HCT116 (cell line): ENCODE data around the gene CDH22. TPM values are rescaled to one million over a fixed set of nuclear protein-coding genes. Genes with fewer than 3 reads are reported as not detected.

Source experiments
- ATAC-seq: fragments of 200-7000 bp; cut with Tn5 transposase; 2 replicates; pipeline ENCODE4 v1.9.1; 2020; ENCODE audit warnings: mild to moderate bottlenecking, moderate library complexity
- BruUV-seq: library from RNA; stranded (reverse); fragments of 400-500 nt; replicated peaks from 2 replicates; lab custom pipeline; 2021; lab: Mats Ljungman, UMichigan
- CTCF ChIA-PET: fragments of 300-600 bp; sonication (Branson Sonifier 250); formaldehyde crosslinking; loops from one replicate; lab custom pipeline; 2021; ENCODE audit warnings: antibody characterized with exemption; lab: Charles Lee
- POLR2A ChIA-PET: fragments of 300-600, 350-600 bp; sonication (Branson Sonifier 250); formaldehyde crosslinking; loops from one replicate; lab custom pipeline; 2021; ENCODE audit warnings: antibody characterized with exemption; lab: Charles Lee
- RAD21 ChIA-PET, 2 experiments: fragments of 300-600 bp; sonication (Branson Sonifier 250); formaldehyde crosslinking; loops; one replicate each; lab custom pipeline; 2023; ENCODE audit warnings: low total read pairs in 2 of 2; ENCODE audit not compliant: uncharacterized antibody in 2 of 2, unreplicated experiment in 2 of 2, low non-redundant PET in 1 of 2; lab: Charles Lee
- DNase-seq: peaks from one replicate; pipeline ENCODE4 v3.0.0-alpha.2; 2010; ENCODE audit warnings: low read depth, low spot score
- H2AFZ ChIP-seq: fragments of 200-600 bp; shearing (Covaris generic), sonication (generic); 2 replicates; pipeline ENCODE4 v1.6.1; 2017; ENCODE audit warnings: low read depth, mixed run types, mixed read lengths, antibody characterized with exemption, low read length; ENCODE audit not compliant: poor library complexity, severe bottlenecking
- H3K27ac ChIP-seq: 2 replicates; pipeline ENCODE4 v1.5.1; 2012; ENCODE audit warnings: low read depth, low read length
- H3K27me3 ChIP-seq: fragments of 200-600 bp; sonication (generic); 2 replicates; pipeline ENCODE4 v1.6.1; 2016; ENCODE audit warnings: mixed run types, low read length, mixed read lengths; ENCODE audit not compliant: insufficient read depth
- H3K36me3 ChIP-seq, 2 experiments: fragments of 200-500 bp in 1 of 2; fragments of 200-600 bp in 1 of 2; sonication (Bioruptor generic) in 1 of 2; sonication (generic) in 1 of 2; 2 replicates each; pipeline versions ENCODE4 v1.5.1 to v1.6.1; 2014 to 2016; ENCODE audit warnings: low read length in 2 of 2, inconsistent platforms in 1 of 2, mixed read lengths in 1 of 2, mixed run types in 1 of 2; ENCODE audit not compliant: insufficient read depth in 2 of 2, control insufficient read depth in 1 of 2
- H3K4me1 ChIP-seq, 2 experiments: fragments of 200-600 bp in 1 of 2; sonication (generic) in 1 of 2; 2 replicates each; pipeline versions ENCODE4 v1.5.1 to v1.6.1; 2012 to 2017; ENCODE audit warnings: low read length in 2 of 2, inconsistent platforms in 1 of 2, mild to moderate bottlenecking in 1 of 2, mixed read lengths in 1 of 2, mixed run types in 1 of 2, moderate library complexity in 1 of 2; ENCODE audit not compliant: insufficient read depth in 2 of 2, control insufficient read depth in 1 of 2
- H3K4me2 ChIP-seq: fragments of 200-600 bp; sonication (generic); 2 replicates; pipeline ENCODE4 v1.6.1; 2017; ENCODE audit warnings: mixed run types, low read length, mixed read lengths
- H3K4me3 ChIP-seq, 2 experiments: fragments of 200-600 bp in 1 of 2; sonication (generic) in 1 of 2; replicated peaks in 1 of 2; 2 replicates each; pipeline ENCODE4 v1.5.1; 2011 to 2016; ENCODE audit warnings: low read length in 2 of 2, control low read depth in 1 of 2, low read depth in 1 of 2, mild to moderate bottlenecking in 1 of 2, mixed read lengths in 1 of 2, mixed run types in 1 of 2
- H3K79me2 ChIP-seq: fragments of 200-600 bp; sonication (generic); 2 replicates; pipeline ENCODE4 v1.6.1; 2017; ENCODE audit warnings: mild to moderate bottlenecking, mixed run types, low read length, moderate library complexity, mixed read lengths; ENCODE audit not compliant: insufficient read depth
- H3K9ac ChIP-seq: fragments of 200-600 bp; sonication (generic); 2 replicates; pipeline ENCODE4 v1.6.1; 2016; ENCODE audit warnings: low read length, mixed read lengths
- H3K9me2 ChIP-seq: fragments of 200-600 bp; sonication (generic), shearing (Covaris generic); 2 replicates; pipeline ENCODE4 v1.6.1; 2017; ENCODE audit warnings: mixed run types, mild to moderate bottlenecking, moderate library complexity; ENCODE audit not compliant: insufficient read depth
- H3K9me3 ChIP-seq, 2 experiments: fragments of 200-500 bp in 1 of 2; fragments of 200-600 bp in 1 of 2; sonication (Bioruptor generic) in 1 of 2; sonication (generic) in 1 of 2; 2 replicates each; pipeline ENCODE4 v1.6.1; 2014 to 2017; ENCODE audit warnings: low read length in 2 of 2, mixed read lengths in 2 of 2, inconsistent platforms in 1 of 2, low read depth in 1 of 2, mild to moderate bottlenecking in 1 of 2, mixed run types in 1 of 2, moderate library complexity in 1 of 2; ENCODE audit not compliant: control insufficient read depth in 1 of 2, insufficient read depth in 1 of 2
- H4K20me1 ChIP-seq: fragments of 200-600 bp; sonication (generic), shearing (Covaris generic); 2 replicates; pipeline ENCODE4 v1.6.1; 2017; ENCODE audit warnings: mixed run types, mild to moderate bottlenecking, moderate library complexity; ENCODE audit not compliant: insufficient read depth
- CBX3 ChIP-seq: IDR thresholded peaks from 2 replicates; pipeline ENCODE4 v1.6.1; 2012; ENCODE audit warnings: low read depth
- ELF1 ChIP-seq: IDR thresholded peaks from 2 replicates; pipeline ENCODE4 v1.6.1; 2012; ENCODE audit warnings: low read depth, borderline replicate concordance
- JUND ChIP-seq: IDR thresholded peaks from 2 replicates; pipeline ENCODE4 v1.6.1; 2012
- POLR2AphosphoS5 ChIP-seq: IDR thresholded peaks from 2 replicates; pipeline ENCODE4 v1.6.1; 2011; ENCODE audit warnings: mild to moderate bottlenecking, low read depth, low read length, moderate library complexity
- RAD21 ChIP-seq: IDR thresholded peaks from 2 replicates; pipeline ENCODE4 v1.6.1; 2012; ENCODE audit warnings: low read depth, mild to moderate bottlenecking
- SIN3A ChIP-seq: IDR thresholded peaks from 2 replicates; pipeline ENCODE4 v1.6.1; 2012; ENCODE audit warnings: low read depth
- SRF ChIP-seq: IDR thresholded peaks from 2 replicates; pipeline ENCODE4 v1.6.1; 2012; ENCODE audit warnings: low read depth
- YY1 ChIP-seq: IDR thresholded peaks from 2 replicates; pipeline ENCODE4 v1.6.1; 2011; ENCODE audit warnings: low read length, low read depth, moderate library complexity, mild to moderate bottlenecking; ENCODE audit not compliant: insufficient replicate concordance; ENCODE audit errors: extremely low read depth
- intact Hi-C: fragments of 100-400 bp; cut with micrococcal nuclease; formaldehyde crosslinking; loops from 2 replicates; pipeline ENCODE4 v1.10.0; 2022
- total RNA-seq: library from RNA; stranded (reverse); gene quantifications from one replicate; pipeline ENCODE4 v1.2.1, GENCODE V29; 2021; ENCODE audit not compliant: unreplicated experiment
- TF ChIP-seq, protein P1 (sequence below), 3 experiments: fragments of 200-600 bp in 1 of 3; sonication (generic) in 1 of 3; IDR thresholded peaks in 2 of 3; conservative IDR thresholded peaks in 1 of 3; 2 replicates each; pipeline ENCODE4 v1.5.1; 2012 to 2017; ENCODE audit warnings: low read depth in 2 of 3, low read length in 2 of 3, antibody characterized with exemption in 1 of 3, borderline replicate concordance in 1 of 3, control low read depth in 1 of 3, mild to moderate bottlenecking in 1 of 3, mixed read lengths in 1 of 3, mixed run types in 1 of 3, moderate library complexity in 1 of 3; ENCODE audit not compliant: insufficient read depth in 1 of 3
- TF ChIP-seq, protein P2 (sequence below): IDR thresholded peaks from 2 replicates; pipeline ENCODE4 v1.6.1; 2012; ENCODE audit warnings: low read depth
- TF ChIP-seq, protein P3 (sequence below): IDR thresholded peaks from 2 replicates; pipeline ENCODE4 v1.6.1; 2012
- TF ChIP-seq, protein P4 (sequence below): IDR thresholded peaks from 2 replicates; pipeline ENCODE4 v1.6.1; 2011; ENCODE audit warnings: mild to moderate bottlenecking, low read length, moderate library complexity; ENCODE audit not compliant: insufficient replicate concordance; ENCODE audit errors: extremely low read depth

CDH22 gene
- total RNA-seq, 1 experiment from 2014 or later, result 1.8 TPM

DNA sequence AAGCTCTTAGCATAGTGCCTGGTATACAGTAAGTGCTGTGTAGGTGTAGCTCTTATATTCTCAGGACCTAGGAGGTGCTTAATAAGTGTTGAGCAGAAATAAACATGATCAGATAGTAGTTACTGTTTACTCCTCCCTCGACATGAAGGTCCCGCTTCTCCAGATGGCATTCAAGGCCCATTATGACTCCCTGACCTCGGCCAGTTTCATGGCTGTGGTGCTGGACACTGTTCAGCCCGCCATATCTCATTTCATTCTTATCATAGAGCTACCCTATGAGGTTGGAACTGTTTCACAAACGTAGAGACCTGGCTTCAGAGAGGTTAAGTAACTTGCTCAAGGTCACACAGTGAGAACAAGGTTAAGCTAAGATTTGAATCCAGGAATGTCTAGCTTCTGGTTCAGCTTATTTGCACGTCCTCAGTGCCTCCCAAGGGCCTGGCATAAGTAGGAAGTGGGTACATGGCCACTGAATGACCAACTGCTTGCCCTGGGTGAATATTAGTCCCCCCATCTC lies 151.2 kb downstream of the CDH22 start:
- H3K36me3 ChIP-seq, result no peaks in the 10 kb centered on the region
- no peaks in the 10 kb centered on the region for H3K9me3 ChIP-seq
- no peaks in the 10 kb centered on the region for H4K20me1 ChIP-seq
- no peaks in the 10 kb centered on the region for H3K9me2 ChIP-seq
- ATAC-seq (no peak), DNase-seq (no peak)
- no peak overlapping the region for H3K4me2 ChIP-seq
- H3K27ac ChIP-seq, result no peak overlapping the region
- RAD21 ChIA-PET, result no interaction called here
- BruUV-seq, result no TSS peak
- H3K27me3 ChIP-seq, result peaks cover 26% of the 10 kb centered on the region; the same call in 1 of the 2 replicates
- intact Hi-C loops, result no loop called here
- H3K4me3 ChIP-seq, result no peak overlapping the region
- TF ChIP-seq, protein P1, sequence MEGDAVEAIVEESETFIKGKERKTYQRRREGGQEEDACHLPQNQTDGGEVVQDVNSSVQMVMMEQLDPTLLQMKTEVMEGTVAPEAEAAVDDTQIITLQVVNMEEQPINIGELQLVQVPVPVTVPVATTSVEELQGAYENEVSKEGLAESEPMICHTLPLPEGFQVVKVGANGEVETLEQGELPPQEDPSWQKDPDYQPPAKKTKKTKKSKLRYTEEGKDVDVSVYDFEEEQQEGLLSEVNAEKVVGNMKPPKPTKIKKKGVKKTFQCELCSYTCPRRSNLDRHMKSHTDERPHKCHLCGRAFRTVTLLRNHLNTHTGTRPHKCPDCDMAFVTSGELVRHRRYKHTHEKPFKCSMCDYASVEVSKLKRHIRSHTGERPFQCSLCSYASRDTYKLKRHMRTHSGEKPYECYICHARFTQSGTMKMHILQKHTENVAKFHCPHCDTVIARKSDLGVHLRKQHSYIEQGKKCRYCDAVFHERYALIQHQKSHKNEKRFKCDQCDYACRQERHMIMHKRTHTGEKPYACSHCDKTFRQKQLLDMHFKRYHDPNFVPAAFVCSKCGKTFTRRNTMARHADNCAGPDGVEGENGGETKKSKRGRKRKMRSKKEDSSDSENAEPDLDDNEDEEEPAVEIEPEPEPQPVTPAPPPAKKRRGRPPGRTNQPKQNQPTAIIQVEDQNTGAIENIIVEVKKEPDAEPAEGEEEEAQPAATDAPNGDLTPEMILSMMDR (IDR thresholded peaks at IDR 0.05 in 2 of 3, conservative IDR thresholded peaks at IDR 0.05 in 1 of 3; ENCODE audit: borderline replicate concordance in 1 of 3, insufficient read depth in 1 of 3, low read depth in 2 of 3, low read length in 2 of 3), result no peak
- TF ChIP-seq, protein P2, sequence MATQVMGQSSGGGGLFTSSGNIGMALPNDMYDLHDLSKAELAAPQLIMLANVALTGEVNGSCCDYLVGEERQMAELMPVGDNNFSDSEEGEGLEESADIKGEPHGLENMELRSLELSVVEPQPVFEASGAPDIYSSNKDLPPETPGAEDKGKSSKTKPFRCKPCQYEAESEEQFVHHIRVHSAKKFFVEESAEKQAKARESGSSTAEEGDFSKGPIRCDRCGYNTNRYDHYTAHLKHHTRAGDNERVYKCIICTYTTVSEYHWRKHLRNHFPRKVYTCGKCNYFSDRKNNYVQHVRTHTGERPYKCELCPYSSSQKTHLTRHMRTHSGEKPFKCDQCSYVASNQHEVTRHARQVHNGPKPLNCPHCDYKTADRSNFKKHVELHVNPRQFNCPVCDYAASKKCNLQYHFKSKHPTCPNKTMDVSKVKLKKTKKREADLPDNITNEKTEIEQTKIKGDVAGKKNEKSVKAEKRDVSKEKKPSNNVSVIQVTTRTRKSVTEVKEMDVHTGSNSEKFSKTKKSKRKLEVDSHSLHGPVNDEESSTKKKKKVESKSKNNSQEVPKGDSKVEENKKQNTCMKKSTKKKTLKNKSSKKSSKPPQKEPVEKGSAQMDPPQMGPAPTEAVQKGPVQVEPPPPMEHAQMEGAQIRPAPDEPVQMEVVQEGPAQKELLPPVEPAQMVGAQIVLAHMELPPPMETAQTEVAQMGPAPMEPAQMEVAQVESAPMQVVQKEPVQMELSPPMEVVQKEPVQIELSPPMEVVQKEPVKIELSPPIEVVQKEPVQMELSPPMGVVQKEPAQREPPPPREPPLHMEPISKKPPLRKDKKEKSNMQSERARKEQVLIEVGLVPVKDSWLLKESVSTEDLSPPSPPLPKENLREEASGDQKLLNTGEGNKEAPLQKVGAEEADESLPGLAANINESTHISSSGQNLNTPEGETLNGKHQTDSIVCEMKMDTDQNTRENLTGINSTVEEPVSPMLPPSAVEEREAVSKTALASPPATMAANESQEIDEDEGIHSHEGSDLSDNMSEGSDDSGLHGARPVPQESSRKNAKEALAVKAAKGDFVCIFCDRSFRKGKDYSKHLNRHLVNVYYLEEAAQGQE, result no peak
- TF ChIP-seq, protein P3, sequence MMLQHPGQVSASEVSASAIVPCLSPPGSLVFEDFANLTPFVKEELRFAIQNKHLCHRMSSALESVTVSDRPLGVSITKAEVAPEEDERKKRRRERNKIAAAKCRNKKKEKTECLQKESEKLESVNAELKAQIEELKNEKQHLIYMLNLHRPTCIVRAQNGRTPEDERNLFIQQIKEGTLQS, result no peak
- TF ChIP-seq RAD21 (no peak), SRF (no peak), JUND (no peak), POLR2AphosphoS5 (no peak), CBX3 (no peak), YY1 (no peak), SIN3A (no peak), ELF1 (no peak)
- TF ChIP-seq, protein P4, sequence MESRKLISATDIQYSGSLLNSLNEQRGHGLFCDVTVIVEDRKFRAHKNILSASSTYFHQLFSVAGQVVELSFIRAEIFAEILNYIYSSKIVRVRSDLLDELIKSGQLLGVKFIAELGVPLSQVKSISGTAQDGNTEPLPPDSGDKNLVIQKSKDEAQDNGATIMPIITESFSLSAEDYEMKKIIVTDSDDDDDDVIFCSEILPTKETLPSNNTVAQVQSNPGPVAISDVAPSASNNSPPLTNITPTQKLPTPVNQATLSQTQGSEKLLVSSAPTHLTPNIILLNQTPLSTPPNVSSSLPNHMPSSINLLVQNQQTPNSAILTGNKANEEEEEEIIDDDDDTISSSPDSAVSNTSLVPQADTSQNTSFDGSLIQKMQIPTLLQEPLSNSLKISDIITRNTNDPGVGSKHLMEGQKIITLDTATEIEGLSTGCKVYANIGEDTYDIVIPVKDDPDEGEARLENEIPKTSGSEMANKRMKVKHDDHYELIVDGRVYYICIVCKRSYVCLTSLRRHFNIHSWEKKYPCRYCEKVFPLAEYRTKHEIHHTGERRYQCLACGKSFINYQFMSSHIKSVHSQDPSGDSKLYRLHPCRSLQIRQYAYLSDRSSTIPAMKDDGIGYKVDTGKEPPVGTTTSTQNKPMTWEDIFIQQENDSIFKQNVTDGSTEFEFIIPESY, result no peak
- POLR2A ChIA-PET, result no interaction called here
- H3K9ac ChIP-seq, result no peak overlapping the region
- no peaks in the 10 kb centered on the region for H3K4me1 ChIP-seq
- no peak overlapping the region for H2AFZ ChIP-seq
- CTCF ChIA-PET, result no interaction called here
- no peaks in the 10 kb centered on the region for H3K79me2 ChIP-seq
